Loucy (cell line): ENCODE results near the gene PLCL1.

Experiments used
- CTCF ChIP-seq: fragments of 200-600 bp; sonication (generic); conservative IDR thresholded peaks from 2 replicates; pipeline ENCODE4 v1.5.1; 2014; ENCODE audit warnings: mild to moderate bottlenecking, antibody characterized with exemption, low read length
- EZH2phosphoT487 ChIP-seq: fragments of 200-600 bp; IDR thresholded peaks from 2 replicates; pipeline ENCODE4 v1.6.1; 2018; ENCODE audit warnings: antibody characterized with exemption, mild to moderate bottlenecking, moderate library complexity, borderline replicate concordance

- TF ChIP-seq CTCF, result no peak
- TF ChIP-seq EZH2phosphoT487, result no peak
Observed at GRCh38 chr2:197915548-197916265, 111.3 kb downstream of the PLCL1 start.
